NCI-H1436 (cell line): ENCODE data around the gene CST9.
A peak's percentile ranks its signal among the peaks of the same experiment; 100 is the strongest.
"Not testable (repeated sequence)": the region's sequence is repeated elsewhere in the genome, so short reads cannot be mapped to it uniquely, and the experiment has no call there.

ENCODE experiments used
- DNase-seq: peaks from one replicate; lab custom pipeline; 2025; lab: John Stamatoyannopoulos, UW

CST9 gene

GRCh38 chr20:23637282-23638221 lies 31.8 kb upstream of the CST9 start, which contains the start of gene CST3:
Gene CST3, minus strand, starts transcription at chr20:23637955. Its CDS starts 93 bp downstream, at chr20:23637862.
- peak; percentile 61 for DNase-seq

GRCh38 chr20:23636908-23637281 lies 31.2 kb upstream of the CST9 start:
- no peak for DNase-seq

- DNase-seq: no peak
Measured at GRCh38 chr20:23636182-23636907, 30.6 kb upstream of the CST9 start.

GRCh38 chr20:23635768-23636090 lies 30.0 kb upstream of the CST9 start:
- not testable (repeated sequence) for DNase-seq

- no peak for DNase-seq
Measured at GRCh38 chr20:23634985-23635767, 29.5 kb upstream of the CST9 start.

- DNase-seq: no peak
Measured at GRCh38 chr20:23634044-23634801, 28.5 kb upstream of the CST9 start.

GRCh38 chr20:23632711-23633573 lies 27.2 kb upstream of the CST9 start:
- no peak for DNase-seq

- no peak for DNase-seq
Measured at GRCh38 chr20:23631981-23632710, 26.4 kb upstream of the CST9 start.

GRCh38 chr20:23631226-23631822 lies 25.6 kb upstream of the CST9 start:
- no peak for DNase-seq

GRCh38 chr20:23630392-23630849 lies 24.7 kb upstream of the CST9 start:
- DNase-seq: no peak

- DNase-seq: no peak
Measured at GRCh38 chr20:23629542-23630391, 24.1 kb upstream of the CST9 start.

GRCh38 chr20:23629017-23629541 lies 23.4 kb upstream of the CST9 start:
- DNase-seq: no peak

GRCh38 chr20:23628402-23629016 lies 22.8 kb upstream of the CST9 start:
- DNase-seq: no peak

GRCh38 chr20:23627501-23627900 lies 21.8 kb upstream of the CST9 start:
- DNase-seq: no peak

GRCh38 chr20:23626040-23626620 lies 20.4 kb upstream of the CST9 start:
- DNase-seq: no peak

GRCh38 chr20:23625236-23625964 lies 19.7 kb upstream of the CST9 start:
- DNase-seq: no peak

GRCh38 chr20:23624324-23624691 lies 18.6 kb upstream of the CST9 start:
- DNase-seq: no peak
